HG03280 (cell line): ENCODE measurements around the gene ENOX1.

Experiments used
- ATAC-seq: cut with Tn5 transposase; IDR thresholded peaks from one replicate; pipeline ENCODE4 v1.9.1; 2021; ENCODE audit warnings: mild to moderate bottlenecking, moderate library complexity; ENCODE audit not compliant: unreplicated experiment

The ENOX1 gene

GRCh38 chr13:43551897-43552456, 234.8 kb downstream of the ENOX1 start:
- ATAC-seq: no peak

- ATAC-seq: no peak
Measured at GRCh38 chr13:43546816-43547215, 240.0 kb downstream of the ENOX1 start.

- no peak for ATAC-seq
Measured at GRCh38 chr13:43546251-43546650, 240.5 kb downstream of the ENOX1 start.

- no peak for ATAC-seq
Measured at GRCh38 chr13:43545317-43545874, 241.4 kb downstream of the ENOX1 start.

- no peak for ATAC-seq
Measured at GRCh38 chr13:43544631-43545030, 242.1 kb downstream of the ENOX1 start.

- no peak for ATAC-seq
Measured at GRCh38 chr13:43544011-43544410, 242.8 kb downstream of the ENOX1 start.

GRCh38 chr13:43543331-43543730, 243.4 kb downstream of the ENOX1 start:
- ATAC-seq: no peak

GRCh38 chr13:43537124-43537523, 249.6 kb downstream of the ENOX1 start:
- ATAC-seq: no peak

- ATAC-seq: no peak
Measured at GRCh38 chr13:43529796-43530195, 257.0 kb downstream of the ENOX1 start.

GRCh38 chr13:43528992-43529391, 257.8 kb downstream of the ENOX1 start:
- no peak for ATAC-seq

GRCh38 chr13:43522788-43523187, 264.0 kb downstream of the ENOX1 start:
- no peak for ATAC-seq

GRCh38 chr13:43520351-43520750, 266.4 kb downstream of the ENOX1 start:
- no peak for ATAC-seq

- ATAC-seq: no peak
Measured at GRCh38 chr13:43518833-43519232, 267.9 kb downstream of the ENOX1 start.

GRCh38 chr13:43516401-43516833, 270.4 kb downstream of the ENOX1 start:
- ATAC-seq: no peak

GRCh38 chr13:43515531-43515930, 271.2 kb downstream of the ENOX1 start:
- ATAC-seq: no peak

GRCh38 chr13:43514311-43514710, 272.5 kb downstream of the ENOX1 start:
- ATAC-seq: no peak

GRCh38 chr13:43512221-43512620, 274.6 kb downstream of the ENOX1 start:
- ATAC-seq: no peak

- ATAC-seq: no peak
Measured at GRCh38 chr13:43510956-43511901, 275.5 kb downstream of the ENOX1 start.

GRCh38 chr13:43495732-43496131, 291.0 kb downstream of the ENOX1 start:
- no peak for ATAC-seq

- ATAC-seq: no peak
Measured at GRCh38 chr13:43494206-43494605, 292.6 kb downstream of the ENOX1 start.

- ATAC-seq: no peak
Measured at GRCh38 chr13:43493496-43494000, 293.2 kb downstream of the ENOX1 start.

- ATAC-seq: no peak
Measured at GRCh38 chr13:43492745-43493144, 294.0 kb downstream of the ENOX1 start.
